Neural cell (in vitro differentiated cells): ENCODE results near the gene TSPAN9. TPM values are rescaled to one million over a fixed set of nuclear protein-coding genes. Genes with fewer than 3 reads are reported as not detected.

ENCODE experiments used
- H2AFZ ChIP-seq: fragments of 200-600, 300-800 bp; sonication (generic), shearing (Covaris generic); 2 replicates; pipeline ENCODE4 v1.6.0; 2014; ENCODE audit warnings: low read depth, mild to moderate bottlenecking, antibody characterized with exemption, low read length, moderate library complexity
- H3F3A ChIP-seq: fragments of 200-600 bp; shearing (Covaris generic); 2 replicates; pipeline ENCODE4 v1.6.1; 2016; ENCODE audit warnings: mild to moderate bottlenecking, moderate library complexity, mixed read lengths, antibody characterized with exemption, low read length; ENCODE audit not compliant: insufficient read depth, poor library complexity, severe bottlenecking
- H3K27ac ChIP-seq: fragments of 200-600, 300-800 bp; sonication (generic), shearing (Covaris generic); 2 replicates; pipeline ENCODE4 v1.5.1; 2014; ENCODE audit warnings: mild to moderate bottlenecking, low read length, moderate library complexity
- H3K27me3 ChIP-seq: fragments of 300-800, 200-600 bp; sonication (generic), shearing (Covaris generic); 2 replicates; pipeline ENCODE4 v1.6.0; 2014; ENCODE audit warnings: mild to moderate bottlenecking, low read depth, low read length, moderate library complexity; ENCODE audit not compliant: insufficient read depth
- H3K36me3 ChIP-seq: fragments of 300-800, 200-600 bp; sonication (generic), shearing (Covaris generic); 2 replicates; pipeline ENCODE4 v1.5.1; 2014; ENCODE audit warnings: mild to moderate bottlenecking, antibody characterized with exemption, low read length, moderate library complexity; ENCODE audit not compliant: insufficient read depth
- H3K4me2 ChIP-seq: fragments of 300-800, 200-600 bp; sonication (generic), shearing (Covaris generic); 2 replicates; pipeline ENCODE4 v1.6.0; 2014; ENCODE audit warnings: mild to moderate bottlenecking, low read length
- H3K4me3 ChIP-seq: fragments of 300-800, 200-600 bp; sonication (generic), shearing (Covaris generic); 2 replicates; pipeline ENCODE4 v1.5.1; 2014; ENCODE audit warnings: mild to moderate bottlenecking, low read length, moderate library complexity
- H3K79me2 ChIP-seq: fragments of 200-600 bp; shearing (Covaris generic); replicated peaks from 2 replicates; pipeline ENCODE4 v1.6.0; 2014; ENCODE audit warnings: mild to moderate bottlenecking, low read length, moderate library complexity; ENCODE audit not compliant: insufficient read depth
- H3K9ac ChIP-seq: fragments of 300-800, 200-600 bp; sonication (generic), shearing (Covaris generic); 2 replicates; pipeline ENCODE4 v1.6.1; 2016; ENCODE audit warnings: mild to moderate bottlenecking, low read length, mixed read lengths
- H3K9me2 ChIP-seq: fragments of 200-600 bp; shearing (Covaris generic); 2 replicates; pipeline ENCODE4 v1.6.1; 2016; ENCODE audit warnings: mild to moderate bottlenecking, low read length, mixed read lengths; ENCODE audit not compliant: insufficient read depth
- H3K9me3 ChIP-seq: fragments of 200-600, 300-800 bp; sonication (generic), shearing (Covaris generic); 2 replicates; pipeline ENCODE4 v1.6.1; 2016; ENCODE audit warnings: mild to moderate bottlenecking, mixed run types, low read length, moderate library complexity, mixed read lengths
- H4K20me1 ChIP-seq: fragments of 200-600 bp; shearing (Covaris generic); 2 replicates; pipeline ENCODE4 v1.6.1; 2016; ENCODE audit warnings: mild to moderate bottlenecking, mixed run types; ENCODE audit not compliant: insufficient read depth
- EP300 ChIP-seq: fragments of 450-650 bp; conservative IDR thresholded peaks from 2 replicates; pipeline ENCODE4 v1.6.1; 2014; ENCODE audit warnings: antibody characterized with exemption, mild to moderate bottlenecking, moderate library complexity; ENCODE audit not compliant: poor library complexity, severe bottlenecking
- EZH2 ChIP-seq: fragments of 200-600, 300-800 bp; shearing (Covaris generic), sonication (generic); IDR thresholded peaks from 2 replicates; pipeline ENCODE4 v1.6.1; 2014; ENCODE audit warnings: antibody characterized with exemption, low read length, borderline replicate concordance, mild to moderate bottlenecking; ENCODE audit not compliant: insufficient read depth, poor library complexity, severe bottlenecking
- MXI1 ChIP-seq: fragments of 450-650 bp; conservative IDR thresholded peaks from 2 replicates; pipeline ENCODE4 v1.6.1; 2014; ENCODE audit warnings: antibody characterized with exemption, mild to moderate bottlenecking; ENCODE audit not compliant: poor library complexity, severe bottlenecking
- POLR2AphosphoS5 ChIP-seq: IDR thresholded peaks from 2 replicates; pipeline ENCODE4 v1.6.1; 2012
- RAD21 ChIP-seq: fragments of 450-650 bp; conservative IDR thresholded peaks from 2 replicates; pipeline ENCODE4 v1.6.1; 2014; ENCODE audit warnings: antibody characterized with exemption, mild to moderate bottlenecking, moderate library complexity
- REST ChIP-seq: IDR thresholded peaks from 2 replicates; pipeline ENCODE4 v1.6.1; 2012; ENCODE audit warnings: borderline replicate concordance
- SMC3 ChIP-seq: fragments of 450-650 bp; conservative IDR thresholded peaks from 2 replicates; pipeline ENCODE4 v1.6.1; 2014; ENCODE audit warnings: antibody characterized with exemption, mild to moderate bottlenecking, moderate library complexity; ENCODE audit not compliant: poor library complexity
- TAF1 ChIP-seq: IDR thresholded peaks from 2 replicates; pipeline ENCODE4 v1.6.1; 2012; ENCODE audit warnings: low read depth
- polyA plus RNA-seq: library from polyadenylated mRNA; depleted of rRNA; stranded (reverse); fragments of >200 nt; gene quantifications from 2 replicates; pipeline ENCODE4 v1.2.3, GENCODE V29; 2014
- TF ChIP-seq, protein P1 (sequence below): fragments of 450-650 bp; IDR thresholded peaks from 2 replicates; pipeline ENCODE4 v1.5.1; 2014; ENCODE audit warnings: antibody characterized with exemption, mild to moderate bottlenecking, moderate library complexity; ENCODE audit not compliant: poor library complexity, severe bottlenecking

The TSPAN9 gene
- polyA plus RNA-seq, 1 donor from 2014 or later, result 11.9 TPM

DNA sequence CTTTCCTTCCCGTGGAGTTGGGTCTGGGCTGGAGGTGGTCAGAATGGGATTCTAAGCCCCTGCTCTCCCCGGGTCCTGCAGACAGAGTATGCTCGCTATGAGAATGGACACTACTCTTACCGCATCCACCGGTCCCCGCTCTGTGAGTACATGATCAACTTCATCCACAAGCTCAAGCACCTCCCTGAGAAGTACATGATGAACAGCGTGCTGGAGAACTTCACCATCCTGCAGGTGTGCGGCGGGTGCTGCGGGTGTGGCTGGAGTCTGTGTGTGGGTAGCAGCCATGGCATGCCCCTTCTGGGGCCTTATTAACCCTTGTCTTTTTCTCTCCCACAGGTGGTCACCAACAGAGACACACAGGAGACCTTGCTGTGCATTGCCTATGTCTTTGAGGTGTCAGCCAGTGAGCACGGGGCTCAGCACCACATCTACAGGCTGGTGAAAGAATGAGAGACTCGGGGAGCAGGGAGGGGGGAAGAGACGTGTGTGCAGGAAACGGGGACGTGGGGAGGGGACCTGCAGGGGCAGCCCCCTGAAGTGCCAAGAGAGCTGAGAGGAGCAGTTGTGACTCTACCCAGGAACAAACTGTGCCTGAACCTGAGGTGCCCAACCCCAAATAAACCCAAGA lies 37.0 kb upstream of the TSPAN9 start:
- no peak for TF ChIP-seq REST
- TF ChIP-seq EP300, result no peak
- TF ChIP-seq TAF1, result no peak
- no peak for TF ChIP-seq SMC3
- TF ChIP-seq, protein P1, sequence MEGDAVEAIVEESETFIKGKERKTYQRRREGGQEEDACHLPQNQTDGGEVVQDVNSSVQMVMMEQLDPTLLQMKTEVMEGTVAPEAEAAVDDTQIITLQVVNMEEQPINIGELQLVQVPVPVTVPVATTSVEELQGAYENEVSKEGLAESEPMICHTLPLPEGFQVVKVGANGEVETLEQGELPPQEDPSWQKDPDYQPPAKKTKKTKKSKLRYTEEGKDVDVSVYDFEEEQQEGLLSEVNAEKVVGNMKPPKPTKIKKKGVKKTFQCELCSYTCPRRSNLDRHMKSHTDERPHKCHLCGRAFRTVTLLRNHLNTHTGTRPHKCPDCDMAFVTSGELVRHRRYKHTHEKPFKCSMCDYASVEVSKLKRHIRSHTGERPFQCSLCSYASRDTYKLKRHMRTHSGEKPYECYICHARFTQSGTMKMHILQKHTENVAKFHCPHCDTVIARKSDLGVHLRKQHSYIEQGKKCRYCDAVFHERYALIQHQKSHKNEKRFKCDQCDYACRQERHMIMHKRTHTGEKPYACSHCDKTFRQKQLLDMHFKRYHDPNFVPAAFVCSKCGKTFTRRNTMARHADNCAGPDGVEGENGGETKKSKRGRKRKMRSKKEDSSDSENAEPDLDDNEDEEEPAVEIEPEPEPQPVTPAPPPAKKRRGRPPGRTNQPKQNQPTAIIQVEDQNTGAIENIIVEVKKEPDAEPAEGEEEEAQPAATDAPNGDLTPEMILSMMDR, result no peak
- no peak for TF ChIP-seq MXI1
- no peak for TF ChIP-seq EZH2
- no peak for TF ChIP-seq RAD21
- no peak for TF ChIP-seq POLR2AphosphoS5
- Histone ChIP-seq H3K27me3 (no peaks in the 10 kb centered on the region), H3K79me2 (no peaks in the 10 kb centered on the region), H3F3A (no peaks in the 10 kb centered on the region), H3K9ac (no peak overlapping the region), H4K20me1 (no peaks in the 10 kb centered on the region), H3K4me2 (no peak overlapping the region), H3K9me2 (no peaks in the 10 kb centered on the region), H3K27ac (no peak overlapping the region), H3K9me3 (no peaks in the 10 kb centered on the region), H3K36me3 (no peaks in the 10 kb centered on the region), H2AFZ (no peak overlapping the region), H3K4me3 (no peak overlapping the region)

- Histone ChIP-seq H3K27ac (no peak overlapping the region), H2AFZ (no peak overlapping the region), H3K4me2 (no peak overlapping the region), H3K4me3 (no peak overlapping the region), H3F3A (no peaks in the 10 kb centered on the region), H3K36me3 (no peaks in the 10 kb centered on the region), H3K27me3 (no peaks in the 10 kb centered on the region), H3K9me3 (no peaks in the 10 kb centered on the region), H3K9me2 (no peaks in the 10 kb centered on the region), H3K79me2 (no peaks in the 10 kb centered on the region), H4K20me1 (no peaks in the 10 kb centered on the region), H3K9ac (no peak overlapping the region)
- no peak for TF ChIP-seq REST
- no peak for TF ChIP-seq EZH2
- TF ChIP-seq SMC3, result no peak
- TF ChIP-seq MXI1, result no peak
- no peak for TF ChIP-seq TAF1
- TF ChIP-seq, protein P1, result no peak
- TF ChIP-seq POLR2AphosphoS5, result no peak
- TF ChIP-seq RAD21, result no peak
- TF ChIP-seq EP300, result no peak
Observed at GRCh38 chr12:3040663-3041544, 36.3 kb upstream of the TSPAN9 start.
